HG03558 (cell line): ENCODE measurements around the gene ACAA2.

Experiments
- ATAC-seq: cut with Tn5 transposase; IDR thresholded peaks from one replicate; pipeline ENCODE4 v1.9.1; 2021; ENCODE audit warnings: moderate number of reproducible peaks; ENCODE audit not compliant: unreplicated experiment; ENCODE audit errors: extremely low read depth

ACAA2 gene

DNA sequence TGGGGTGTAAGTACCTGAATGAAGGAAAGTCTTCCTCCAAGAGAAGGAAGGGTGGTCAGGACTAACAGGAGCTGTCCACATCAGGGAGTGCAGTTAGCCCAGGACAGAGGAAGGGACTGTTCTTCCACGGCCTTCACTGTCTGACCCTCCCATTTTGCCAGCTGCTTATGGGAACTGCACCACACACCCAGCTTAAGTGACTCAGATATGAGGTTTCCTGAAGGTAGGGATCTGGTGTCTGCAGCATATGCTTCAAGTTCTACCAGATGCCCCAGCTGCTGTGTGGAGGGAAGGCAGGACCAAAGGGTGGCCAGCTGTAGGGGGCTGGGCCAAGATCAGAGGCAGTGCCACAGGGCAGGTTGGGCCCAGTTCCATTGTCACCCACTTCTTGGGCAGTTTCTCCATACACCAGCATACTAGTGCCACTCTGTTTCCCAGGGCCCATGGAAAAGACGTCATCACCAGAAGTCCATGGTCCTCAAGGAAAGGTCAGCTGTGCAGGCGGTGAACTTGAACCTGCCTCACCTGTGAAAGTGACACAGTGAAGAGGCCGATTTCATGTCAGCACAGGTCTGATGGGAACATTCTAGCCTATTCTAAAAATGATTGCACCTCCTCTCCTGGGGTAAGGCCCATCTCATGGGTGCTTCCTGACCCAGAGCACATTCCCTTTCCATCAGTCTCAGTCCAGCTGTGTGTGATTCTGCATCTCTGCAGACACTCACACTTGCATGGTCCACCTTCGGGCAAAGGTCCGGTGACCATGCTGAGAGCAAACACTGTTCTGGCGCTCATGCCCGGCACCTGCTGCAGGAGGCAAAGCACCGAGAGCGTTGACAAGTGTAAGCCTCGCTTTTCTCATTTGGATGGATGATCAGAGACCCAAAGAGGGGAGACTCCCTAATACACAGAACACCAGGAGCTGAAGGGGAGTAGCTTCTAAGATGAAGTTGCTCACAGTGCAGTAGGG lies 68.0 kb downstream of the ACAA2 start:
- ATAC-seq: no peak

- ATAC-seq: no peak
Observed at GRCh38 chr18:49744376-49745008, 68.8 kb downstream of the ACAA2 start.

DNA sequence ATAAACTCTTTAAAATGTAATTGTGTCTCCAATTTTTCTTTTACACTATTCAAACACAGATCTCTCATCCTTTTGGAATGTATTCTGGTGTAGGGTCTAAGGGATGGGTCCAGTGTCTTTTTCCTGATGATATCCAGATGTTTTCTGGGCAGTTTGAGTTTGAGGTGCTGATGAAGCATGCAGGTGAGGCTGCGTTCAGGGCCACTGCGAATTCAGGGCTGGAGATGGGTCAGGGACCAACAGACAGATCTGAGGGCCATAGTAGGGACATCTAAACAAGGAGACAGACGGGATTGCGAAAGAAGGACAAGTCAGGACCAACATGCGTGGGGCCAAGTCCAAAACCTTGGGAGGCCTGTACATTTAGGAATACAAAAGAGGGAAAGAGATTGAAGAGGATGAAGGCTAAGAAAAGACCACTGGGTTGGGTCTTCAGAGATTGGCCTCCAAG lies 70.2 kb downstream of the ACAA2 start:
- no peak for ATAC-seq

DNA sequence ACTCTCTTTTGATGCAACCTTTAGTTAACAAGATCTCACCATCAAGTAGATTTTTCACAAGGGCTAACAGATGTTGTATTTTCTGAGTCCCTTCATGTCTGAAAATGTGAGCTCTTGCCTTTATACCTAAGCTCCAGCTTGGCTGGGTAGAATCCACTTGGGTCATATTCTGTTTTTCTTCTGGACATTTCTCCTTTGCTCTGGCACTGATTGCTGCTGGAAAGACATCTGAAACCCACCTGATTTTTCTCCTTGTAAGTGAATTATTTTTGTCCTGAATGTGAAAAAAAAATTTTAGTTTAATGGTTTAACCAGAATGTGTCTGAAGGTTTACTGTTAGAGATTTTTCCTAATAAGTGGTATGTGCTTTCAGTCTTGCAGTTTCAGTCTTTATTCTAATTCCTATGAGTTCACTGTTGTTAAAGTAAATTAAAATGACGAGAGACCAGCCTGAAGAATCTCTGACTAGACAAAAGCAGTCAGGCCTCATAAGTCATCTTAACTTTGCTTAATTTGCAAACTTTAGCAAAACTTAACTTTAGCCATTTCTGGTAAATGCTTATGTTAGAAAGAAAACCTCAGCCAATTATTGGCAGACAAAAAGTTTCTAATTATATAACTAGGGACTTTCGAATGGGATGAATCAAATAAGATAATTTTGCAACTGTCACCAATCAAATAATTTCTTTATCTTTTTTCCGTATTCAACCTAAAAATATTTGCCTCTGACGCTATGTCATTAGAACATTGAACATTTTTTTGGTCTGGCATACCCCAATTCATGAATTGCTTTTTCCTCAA lies 70.8 kb downstream of the ACAA2 start:
- ATAC-seq: no peak

- ATAC-seq: no peak
Observed at GRCh38 chr18:49739275-49739674, 74.1 kb downstream of the ACAA2 start.

DNA sequence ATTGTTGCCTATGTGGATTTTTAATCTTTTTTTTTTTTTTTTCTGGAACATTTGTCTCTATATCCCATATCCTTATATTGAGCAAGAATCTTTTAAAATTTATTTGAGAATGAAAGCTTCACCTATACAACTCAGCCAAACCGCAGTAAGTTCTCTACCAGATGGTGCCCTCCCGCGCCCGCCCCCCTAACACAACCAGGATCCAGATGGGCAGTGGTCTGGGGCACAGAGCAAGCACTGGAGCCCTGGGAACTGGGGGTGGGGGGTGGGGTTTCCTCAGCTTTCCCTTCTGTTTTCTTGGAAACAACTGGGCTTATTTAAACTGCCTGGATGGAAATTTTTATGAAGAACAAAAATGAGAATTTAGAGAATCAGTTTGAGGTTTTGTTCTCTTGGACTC lies 74.6 kb downstream of the ACAA2 start:
- ATAC-seq: no peak

DNA sequence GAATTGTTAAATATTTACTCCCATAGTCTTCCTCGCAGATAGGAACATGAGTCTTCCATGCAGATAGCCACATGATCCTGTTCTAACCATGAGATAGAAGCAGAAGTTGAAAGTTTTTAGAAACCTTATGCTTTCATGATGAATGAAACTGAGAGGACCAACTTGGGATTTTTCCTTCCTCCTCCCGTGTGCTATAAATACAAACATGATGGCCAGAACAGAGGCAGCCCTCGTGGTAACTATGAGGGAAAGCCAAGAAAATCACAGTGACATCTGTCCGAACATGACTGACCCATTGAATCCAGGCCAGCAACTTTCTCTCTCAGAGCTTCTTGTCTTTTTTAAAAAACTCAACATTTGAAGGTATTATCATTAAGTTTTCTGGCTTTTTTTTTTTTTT lies 78.5 kb downstream of the ACAA2 start:
- ATAC-seq: no peak

DNA sequence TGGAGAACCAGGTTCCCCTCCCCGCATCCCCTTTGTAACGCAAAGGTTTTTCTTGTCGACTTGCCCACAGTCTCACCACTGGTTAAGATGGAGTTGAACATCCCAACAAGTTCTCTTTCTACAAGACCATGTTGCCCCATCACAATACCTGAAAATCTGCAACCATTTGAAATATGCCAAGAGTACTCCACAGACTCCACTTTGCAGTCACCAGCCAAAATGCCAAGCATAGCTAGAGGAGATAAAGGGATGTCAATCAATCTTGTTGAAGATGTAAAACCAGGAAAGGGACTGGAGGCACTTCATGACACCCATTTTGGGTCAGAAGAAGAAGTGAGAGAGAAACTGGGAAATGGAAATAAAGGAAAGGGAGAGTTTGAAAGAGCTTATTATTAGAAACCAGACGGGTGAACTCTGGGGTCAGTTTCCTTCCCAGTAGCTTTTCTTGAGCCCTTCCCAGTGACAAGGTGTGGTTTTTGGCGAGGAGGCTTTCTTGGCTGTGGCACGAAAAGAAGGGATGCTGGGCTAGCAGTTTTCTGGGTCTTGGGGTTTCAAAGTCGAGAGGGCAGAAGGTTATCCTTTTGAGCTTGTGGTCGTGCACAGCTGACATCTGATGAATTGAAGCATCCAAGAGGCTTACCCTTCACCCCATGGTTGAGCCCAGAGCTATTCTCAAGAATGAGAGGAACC lies 79.3 kb downstream of the ACAA2 start:
- no peak for ATAC-seq

DNA sequence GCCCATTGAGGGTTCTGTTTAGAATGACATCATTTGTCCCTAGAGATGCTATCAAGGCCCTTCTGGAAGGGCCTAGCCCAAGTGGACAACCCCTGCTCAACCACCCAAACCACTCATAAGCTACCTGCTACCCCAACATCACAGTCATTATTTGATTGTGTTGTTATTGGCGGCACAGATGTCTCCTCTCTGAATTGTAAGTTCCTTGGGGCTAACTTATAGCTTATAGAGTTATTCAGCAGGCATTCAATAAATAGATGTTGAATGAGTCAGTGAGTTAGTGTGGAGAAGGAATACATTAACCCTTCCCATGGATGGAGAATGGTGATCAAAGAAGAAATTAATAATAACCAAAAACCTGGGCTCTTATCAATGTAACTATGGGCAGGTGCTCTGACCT lies 80.0 kb downstream of the ACAA2 start:
- no peak for ATAC-seq
